Gastrocnemius medialis (tissue), 4 donors: ENCODE results near the gene KIAA1217. TPM values are rescaled to one million over a fixed set of nuclear protein-coding genes. Genes with fewer than 3 reads are reported as not detected.
A peak's percentile ranks its signal among the peaks of the same experiment; 100 is the strongest.

Experiments
- ATAC-seq, 2 donors: fragments of 150-250 bp; one replicate each; pipeline ENCODE4 v1.9.1; 2016
- DNase-seq, 2 donors: peaks; one replicate each; pipeline ENCODE4 v3.0.0-alpha.2; 2019
- H3K27ac ChIP-seq, 4 donors: fragments of 200-600 bp; sonication (generic); 1 replicate in 1 of 4; 2 replicates in 3 of 4; pipeline ENCODE4 v1.5.1; 2016 to 2018; ENCODE audit warnings: mild to moderate bottlenecking in 2 of 4, moderate library complexity in 1 of 4
- H3K27me3 ChIP-seq, 3 donors: fragments of 200-600 bp; sonication (generic) in 2 of 3; 1 replicate in 1 of 3; 2 replicates in 2 of 3; pipeline versions ENCODE4 v1.5.1 to v1.6.0; 2016 to 2019; ENCODE audit warnings: mild to moderate bottlenecking in 1 of 3, moderate library complexity in 1 of 3
- H3K36me3 ChIP-seq, 2 donors: fragments of 200-600 bp; sonication (generic) in 1 of 2; one replicate each; pipeline ENCODE4 v1.5.1; 2017 to 2018
- H3K4me1 ChIP-seq, 2 donors: fragments of 200-600 bp; sonication (generic) in 1 of 2; one replicate each; pipeline ENCODE4 v1.5.1; 2016 to 2017; ENCODE audit warnings: mild to moderate bottlenecking in 2 of 2
- H3K4me3 ChIP-seq, 4 donors: fragments of 200-600 bp; sonication (generic) in 3 of 4; 1 replicate in 1 of 4; 2 replicates in 3 of 4; pipeline ENCODE4 v1.5.1; 2016 to 2019; ENCODE audit warnings: mild to moderate bottlenecking in 2 of 4
- H3K9me3 ChIP-seq, 3 donors: fragments of 200-600 bp; sonication (generic) in 2 of 3; 1 replicate in 1 of 3; 2 replicates in 2 of 3; pipeline ENCODE4 v1.5.1; 2016 to 2019
- POLR2A ChIP-seq, 2 donors: fragments of 450-650 bp; IDR thresholded peaks; one replicate each; pipeline ENCODE4 v1.6.1; 2017; ENCODE audit warnings: antibody characterized with exemption in 2 of 2, mild to moderate bottlenecking in 2 of 2, moderate library complexity in 2 of 2
- in situ Hi-C, 4 donors: fragments of 200-750 bp; cut with MboI; loops; one replicate each; pipeline versions ENCODE4 v1.15.0 to v1.8.0; 2017; ENCODE audit warnings: low sequenced_read_pairs in 4 of 4
- intact Hi-C: fragments of 100-400 bp; cut with DNase I; formaldehyde crosslinking; loops from one replicate; pipeline ENCODE4 v1.15.1; 2023; ENCODE audit warnings: low total_unique reads
- total RNA-seq, 4 donors: library from RNA; depleted of rRNA; stranded (reverse); fragments of >200 nt; gene quantifications; one replicate each; pipeline versions ENCODE4 v1.1.0 to v1.2.3, GENCODE V29; 2016
- TF ChIP-seq, protein P1 (sequence below), 5 experiments: fragments of 450-650 bp in 3 of 5; fragments of 200-600 bp in 2 of 5; sonication (generic) in 2 of 5; IDR thresholded peaks in 4 of 5; conservative IDR thresholded peaks in 1 of 5; 1 replicate in 4 of 5; 2 replicates in 1 of 5; pipeline ENCODE4 v1.5.1; 2016 to 2019; ENCODE audit warnings: antibody characterized with exemption in 5 of 5, mild to moderate bottlenecking in 3 of 5, moderate library complexity in 3 of 5

KIAA1217 gene
- total RNA-seq, 4 donors from 2014 or later: 152 to 266 (median 155) TPM

DNA sequence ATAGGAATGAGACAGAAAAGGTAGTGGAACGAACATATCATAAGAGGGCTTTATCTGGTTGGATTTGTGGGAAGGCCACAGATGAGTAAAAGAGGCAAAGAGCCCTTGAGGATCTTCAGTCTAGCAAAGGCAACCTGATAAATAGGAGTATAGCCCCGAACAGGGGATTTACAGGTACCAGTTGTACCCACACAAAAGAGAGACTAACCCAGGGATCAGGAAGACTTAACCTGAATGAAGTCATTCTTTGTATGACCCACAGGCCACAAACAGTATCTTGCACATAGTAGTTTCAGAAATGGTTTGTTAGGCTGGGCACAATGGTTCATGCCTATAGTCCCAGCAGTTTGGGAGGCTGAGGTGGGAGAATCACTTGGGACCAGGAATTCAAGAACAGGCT lies 306.5 kb downstream of the KIAA1217 start:
- Histone ChIP-seq H3K27me3 (no peaks in the 10 kb centered on the region), H3K4me1 (peaks cover 11 to 12% of the 10 kb centered on the region in 2 donors), H3K36me3 (peaks cover 5 to 83% of the 10 kb centered on the region in 2 donors), H3K4me3 (no peak overlapping the region), H3K9me3 (no peaks in the 10 kb centered on the region), H3K27ac (peak overlapping the region in 2 of 4 donors; percentile 1 to 10)
- DNase-seq (no peak), ATAC-seq (no peak)
- TF ChIP-seq POLR2A (IDR thresholded peaks at IDR 0.05): no peak
- TF ChIP-seq, protein P1, sequence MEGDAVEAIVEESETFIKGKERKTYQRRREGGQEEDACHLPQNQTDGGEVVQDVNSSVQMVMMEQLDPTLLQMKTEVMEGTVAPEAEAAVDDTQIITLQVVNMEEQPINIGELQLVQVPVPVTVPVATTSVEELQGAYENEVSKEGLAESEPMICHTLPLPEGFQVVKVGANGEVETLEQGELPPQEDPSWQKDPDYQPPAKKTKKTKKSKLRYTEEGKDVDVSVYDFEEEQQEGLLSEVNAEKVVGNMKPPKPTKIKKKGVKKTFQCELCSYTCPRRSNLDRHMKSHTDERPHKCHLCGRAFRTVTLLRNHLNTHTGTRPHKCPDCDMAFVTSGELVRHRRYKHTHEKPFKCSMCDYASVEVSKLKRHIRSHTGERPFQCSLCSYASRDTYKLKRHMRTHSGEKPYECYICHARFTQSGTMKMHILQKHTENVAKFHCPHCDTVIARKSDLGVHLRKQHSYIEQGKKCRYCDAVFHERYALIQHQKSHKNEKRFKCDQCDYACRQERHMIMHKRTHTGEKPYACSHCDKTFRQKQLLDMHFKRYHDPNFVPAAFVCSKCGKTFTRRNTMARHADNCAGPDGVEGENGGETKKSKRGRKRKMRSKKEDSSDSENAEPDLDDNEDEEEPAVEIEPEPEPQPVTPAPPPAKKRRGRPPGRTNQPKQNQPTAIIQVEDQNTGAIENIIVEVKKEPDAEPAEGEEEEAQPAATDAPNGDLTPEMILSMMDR (IDR thresholded peaks at IDR 0.05 in 4 of 5, conservative IDR thresholded peaks at IDR 0.05 in 1 of 5): no peak
- intact Hi-C loops (loop anchor here (5.0 kb wide), 1 partner anchor 308 kb away; the partner anchor contains the start of gene KIAA1217), in situ Hi-C loops (loop anchor here (10.0 to 25.0 kb wide), 5 partner anchors 128 to 521 kb away; partner anchors contain the start of gene KIAA1217 (in 2 of the 4))

DNA sequence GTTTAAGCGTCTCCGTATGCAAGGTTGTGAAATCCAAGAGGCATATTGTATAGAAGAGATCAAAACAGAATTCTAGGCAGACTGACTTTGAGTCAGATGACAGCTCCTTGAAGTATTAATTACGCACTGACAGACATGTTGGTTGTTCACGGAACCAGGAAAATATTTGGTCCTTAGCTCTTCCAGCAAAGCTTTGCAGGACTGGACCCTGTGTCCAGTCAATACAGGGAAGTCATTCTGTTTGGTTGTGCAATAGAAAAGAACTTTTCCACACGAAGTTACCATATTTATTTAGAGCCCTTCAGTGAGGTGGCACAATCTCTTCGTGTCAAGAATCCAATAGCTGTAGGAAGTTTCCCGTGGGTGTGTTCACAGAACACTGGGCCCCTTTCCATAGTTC lies 309.5 kb downstream of the KIAA1217 start:
- intact Hi-C loops (loop anchor here (2.0 to 5.0 kb wide), 2 partner anchors 142 to 311 kb away; partner anchors contain the start of gene KIAA1217), in situ Hi-C loops (loop anchor here (10.0 to 25.0 kb wide), 5 partner anchors 131 to 524 kb away; partner anchors contain the start of gene KIAA1217 (in 2 of the 4))
- Histone ChIP-seq H3K27ac (peak overlapping the region; percentile 50 to 71 (median 66)), H3K36me3 (peaks cover 11 to 80% of the 10 kb centered on the region in 2 donors), H3K9me3 (no peaks in the 10 kb centered on the region), H3K4me3 (no peak overlapping the region), H3K27me3 (no peaks in the 10 kb centered on the region), H3K4me1 (peaks cover 11 to 12% of the 10 kb centered on the region in 2 donors)
- no peak for TF ChIP-seq POLR2A (IDR thresholded peaks at IDR 0.05)
- TF ChIP-seq, protein P1 (IDR thresholded peaks at IDR 0.05 in 4 of 5, conservative IDR thresholded peaks at IDR 0.05 in 1 of 5): no peak
- ATAC-seq (peak; percentile 61 to 64), DNase-seq (no peak)

DNA sequence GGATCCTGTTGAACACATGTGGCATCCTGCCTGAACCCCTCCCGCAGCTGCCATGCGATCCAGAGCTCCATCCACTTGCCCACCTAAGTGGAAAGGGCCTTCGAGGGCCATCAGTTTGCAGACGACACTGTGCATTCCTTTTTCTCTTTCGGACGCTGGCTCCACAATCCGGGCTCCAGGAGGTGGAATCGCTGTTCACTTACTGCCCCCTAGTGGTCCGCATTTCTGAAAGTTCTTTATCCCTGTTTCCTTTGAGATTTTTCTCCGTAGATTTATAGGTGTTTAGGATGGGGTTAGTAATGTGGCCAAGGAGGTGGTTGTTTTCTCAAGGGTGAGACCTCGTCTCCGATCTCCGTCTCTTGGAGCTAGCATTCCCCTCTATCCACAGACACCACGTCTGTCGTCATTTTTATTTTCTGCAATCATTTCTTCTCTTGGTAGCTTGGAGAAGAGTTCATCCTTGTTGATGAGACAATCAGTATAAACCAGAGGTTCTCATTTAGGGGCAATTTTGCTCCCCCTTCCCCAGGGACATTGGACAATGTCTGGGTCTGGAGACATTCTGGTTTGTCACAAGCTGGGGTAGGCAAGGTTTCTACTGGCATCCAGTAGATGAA lies 310.2 kb downstream of the KIAA1217 start:
- intact Hi-C loops (loop anchor here (1.0 to 5.0 kb wide), 3 partner anchors 142 to 525 kb away; partner anchors contain the start of gene KIAA1217), in situ Hi-C loops (loop anchor here (10.0 to 25.0 kb wide), 5 partner anchors 132 to 524 kb away; partner anchors contain the start of gene KIAA1217 (in 2 of the 4))
- peak overlapping the region; percentile 50 to 71 (median 66) for H3K27ac ChIP-seq
- no peaks in the 10 kb centered on the region for H3K9me3 ChIP-seq
- no peak overlapping the region for H3K4me3 ChIP-seq
- no peak for TF ChIP-seq POLR2A (IDR thresholded peaks at IDR 0.05)
- TF ChIP-seq, protein P1 (IDR thresholded peaks at IDR 0.05 in 4 of 5, conservative IDR thresholded peaks at IDR 0.05 in 1 of 5): peak; percentile 63 to 81 (median 78)
- H3K27me3 ChIP-seq: no peaks in the 10 kb centered on the region
- H3K4me1 ChIP-seq: peaks cover 11 to 12% of the 10 kb centered on the region in 2 donors
- H3K36me3 ChIP-seq: peaks cover 7 to 80% of the 10 kb centered on the region in 2 donors
- DNase-seq (peak; percentile 38 to 62), ATAC-seq (peak; percentile 55 to 78)

DNA sequence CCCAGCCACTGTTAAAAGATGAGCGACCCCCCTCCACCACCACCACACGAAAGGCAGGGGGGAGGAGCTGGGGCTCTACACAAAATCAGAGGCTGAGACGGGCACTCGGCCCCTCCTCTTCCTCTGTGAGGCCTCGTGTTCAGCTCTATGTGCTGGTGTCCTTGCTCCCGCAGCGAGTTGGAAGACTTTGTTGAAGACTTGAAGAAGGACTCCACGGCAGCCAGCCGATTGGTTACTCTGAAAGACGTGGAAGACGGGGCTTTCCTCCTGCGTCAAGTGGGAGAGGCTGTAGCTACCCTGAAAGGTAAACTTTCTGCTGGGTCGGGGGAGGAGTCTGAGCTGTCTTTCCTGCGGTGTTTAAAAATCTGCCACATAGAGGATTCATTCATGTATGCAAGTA lies 311.0 kb downstream of the KIAA1217 start:
- no peak for DNase-seq
- no peak for TF ChIP-seq POLR2A (IDR thresholded peaks at IDR 0.05)
- peak overlapping the region in 3 of 4 donors; percentile 12 to 71 (median 67) for H3K27ac ChIP-seq
- H3K27me3 ChIP-seq: no peaks in the 10 kb centered on the region
- no peak for ATAC-seq
- H3K36me3 ChIP-seq: peaks cover 5 to 80% of the 10 kb centered on the region in 2 donors
- intact Hi-C loops (loop anchor here (1.0 to 5.0 kb wide), 3 partner anchors 143 to 526 kb away; partner anchors contain the start of gene KIAA1217), in situ Hi-C loops (loop anchor here (10.0 to 25.0 kb wide), 7 partner anchors 133 to 525 kb away; partner anchors contain the start of gene KIAA1217 (in 3 of the 4))
- peaks cover 11 to 12% of the 10 kb centered on the region in 2 donors for H3K4me1 ChIP-seq
- H3K9me3 ChIP-seq: no peaks in the 10 kb centered on the region
- no peak overlapping the region for H3K4me3 ChIP-seq

DNA sequence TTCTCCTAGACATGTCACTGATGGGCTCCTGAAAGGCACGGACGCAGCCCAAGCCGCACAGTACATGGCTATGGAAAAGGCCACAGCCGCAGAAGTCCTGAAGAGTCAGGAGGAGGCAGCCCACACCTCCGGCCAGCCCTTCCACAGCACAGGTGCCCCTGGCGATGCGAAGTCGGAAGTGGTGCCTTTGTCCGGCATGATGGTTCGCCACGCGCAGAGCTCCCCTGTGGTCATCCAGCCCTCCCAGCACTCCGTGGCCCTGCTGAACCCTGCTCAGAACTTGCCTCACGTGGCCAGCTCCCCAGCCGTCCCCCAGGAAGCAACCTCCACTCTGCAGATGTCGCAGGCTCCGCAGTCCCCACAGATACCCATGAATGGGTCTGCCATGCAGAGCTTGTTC lies 315.4 kb downstream of the KIAA1217 start:
- in situ Hi-C loops: loop anchor here (10.0 to 25.0 kb wide), 5 partner anchors 137 to 520 kb away; partner anchors contain the start of gene KIAA1217 (in 3 of the 4)
- intact Hi-C loops: no loop called here
- ATAC-seq: no peak
- no peaks in the 10 kb centered on the region for H3K9me3 ChIP-seq
- peaks cover 5 to 87% of the 10 kb centered on the region in 2 donors for H3K36me3 ChIP-seq
- H3K4me1 ChIP-seq: peaks cover 7 to 14% of the 10 kb centered on the region in 2 donors
- no peaks in the 10 kb centered on the region for H3K27me3 ChIP-seq
- H3K27ac ChIP-seq: peak overlapping the region in 1 of 4 donors; percentile 56
- no peak for DNase-seq
- no peak overlapping the region for H3K4me3 ChIP-seq
- no peak for TF ChIP-seq POLR2A (IDR thresholded peaks at IDR 0.05)
- TF ChIP-seq, protein P1 (IDR thresholded peaks at IDR 0.05 in 4 of 5, conservative IDR thresholded peaks at IDR 0.05 in 1 of 5): no peak
